Measurements from ENCODE around the gene BAG3.

BAG3 gene

GRCh38 chr10:119671381-119671780 is 20.2 kb downstream of the BAG3 start:
- H3K79me2 ChIP-seq (ENCODE audit: control insufficient read depth, low read length): no peaks in the 10 kb centered on the region

GRCh38 chr10:119672291-119672690 is 21.1 kb downstream of the BAG3 start:
- no peak overlapping the region for H3K4me3 ChIP-seq (ENCODE audit: low read length)
- no peaks in the 10 kb centered on the region for H3K27me3 ChIP-seq (ENCODE audit: control insufficient read depth, low read length)
- H3K79me2 ChIP-seq (ENCODE audit: control insufficient read depth, low read length): no peaks in the 10 kb centered on the region
- H3K4me2 ChIP-seq (ENCODE audit: low read length): no peak overlapping the region
- no peak overlapping the region for H3K27ac ChIP-seq (ENCODE audit: low read depth, low read length)
- H3K9me3 ChIP-seq (ENCODE audit: control insufficient read depth, insufficient read depth, low read length): no peaks in the 10 kb centered on the region
- no peaks in the 10 kb centered on the region for H3K4me1 ChIP-seq (ENCODE audit: control insufficient read depth, low read length)
- TF ChIP-seq CTCF (IDR thresholded peaks at IDR 0.05; ENCODE audit: low read depth, low read length, poor library complexity, severe bottlenecking): no peak
- TF ChIP-seq EZH2phosphoT487 (IDR thresholded peaks at IDR 0.05; ENCODE audit: borderline replicate concordance, low read length): no peak
- H4K20me1 ChIP-seq (ENCODE audit: control insufficient read depth, insufficient read depth, low read depth, low read length): no peaks in the 10 kb centered on the region
- no peaks in the 10 kb centered on the region for H3K9me2 ChIP-seq (replicated peaks; ENCODE audit: control insufficient read depth, low read length)
- H3K36me3 ChIP-seq (ENCODE audit: control insufficient read depth, low read length): no peaks in the 10 kb centered on the region
- H3F3A ChIP-seq (ENCODE audit: control insufficient read depth, insufficient read depth): no peaks in the 10 kb centered on the region

More at GRCh38 chr10:119671381-119671780, 20.2 kb downstream of the BAG3 start:
- H3K9me2 ChIP-seq (replicated peaks; ENCODE audit: control insufficient read depth, low read length): no peaks in the 10 kb centered on the region
- no peaks in the 10 kb centered on the region for H3K4me1 ChIP-seq (ENCODE audit: control insufficient read depth, low read length)
- TF ChIP-seq CTCF (IDR thresholded peaks at IDR 0.05; ENCODE audit: low read depth, low read length, poor library complexity, severe bottlenecking) (no peak), EZH2phosphoT487 (IDR thresholded peaks at IDR 0.05; ENCODE audit: borderline replicate concordance, low read length) (no peak)
- no peak overlapping the region for H3K27ac ChIP-seq (ENCODE audit: low read depth, low read length)
- no peak overlapping the region for H3K4me3 ChIP-seq (ENCODE audit: low read length)
- H4K20me1 ChIP-seq (ENCODE audit: control insufficient read depth, insufficient read depth, low read depth, low read length): no peaks in the 10 kb centered on the region
- no peak overlapping the region for H3K4me2 ChIP-seq (ENCODE audit: low read length)
- no peaks in the 10 kb centered on the region for H3F3A ChIP-seq (ENCODE audit: control insufficient read depth, insufficient read depth)
- no peaks in the 10 kb centered on the region for H3K36me3 ChIP-seq (ENCODE audit: control insufficient read depth, low read length)
- no peaks in the 10 kb centered on the region for H3K9me3 ChIP-seq (ENCODE audit: control insufficient read depth, insufficient read depth, low read length)
- no peaks in the 10 kb centered on the region for H3K27me3 ChIP-seq (ENCODE audit: control insufficient read depth, low read length)

- Histone ChIP-seq H3K27me3 (ENCODE audit: control insufficient read depth, low read length) (no peaks in the 10 kb centered on the region), H3K79me2 (ENCODE audit: control insufficient read depth, low read length) (no peaks in the 10 kb centered on the region), H3K9me3 (ENCODE audit: control insufficient read depth, insufficient read depth, low read length) (no peaks in the 10 kb centered on the region), H3K36me3 (ENCODE audit: control insufficient read depth, low read length) (no peaks in the 10 kb centered on the region), H3K9me2 (replicated peaks; ENCODE audit: control insufficient read depth, low read length) (no peaks in the 10 kb centered on the region), H3K4me3 (ENCODE audit: low read length) (no peak overlapping the region), H3F3A (ENCODE audit: control insufficient read depth, insufficient read depth) (no peaks in the 10 kb centered on the region), H4K20me1 (ENCODE audit: control insufficient read depth, insufficient read depth, low read depth, low read length) (no peaks in the 10 kb centered on the region), H3K4me1 (ENCODE audit: control insufficient read depth, low read length) (no peaks in the 10 kb centered on the region), H3K4me2 (ENCODE audit: low read length) (no peak overlapping the region), H3K27ac (ENCODE audit: low read depth, low read length) (no peak overlapping the region)
- TF ChIP-seq EZH2phosphoT487 (IDR thresholded peaks at IDR 0.05; ENCODE audit: borderline replicate concordance, low read length) (no peak), CTCF (IDR thresholded peaks at IDR 0.05; ENCODE audit: low read depth, low read length, poor library complexity, severe bottlenecking) (no peak)
Observed at GRCh38 chr10:119673271-119673670, 22.1 kb downstream of the BAG3 start.

All from DOHH2 (cell line).